Colon (tissue), 2 donors: Measurements from ENCODE around the gene IFITM5.

Experiments
- FAIRE-seq: peaks from 2 replicates; lab custom pipeline; 2012; peaks lifted over from hg19 to GRCh38; lab: Jason Lieb, UNC
- donor health status: control.
- donor health status: control.

Gene IFITM5

DNA sequence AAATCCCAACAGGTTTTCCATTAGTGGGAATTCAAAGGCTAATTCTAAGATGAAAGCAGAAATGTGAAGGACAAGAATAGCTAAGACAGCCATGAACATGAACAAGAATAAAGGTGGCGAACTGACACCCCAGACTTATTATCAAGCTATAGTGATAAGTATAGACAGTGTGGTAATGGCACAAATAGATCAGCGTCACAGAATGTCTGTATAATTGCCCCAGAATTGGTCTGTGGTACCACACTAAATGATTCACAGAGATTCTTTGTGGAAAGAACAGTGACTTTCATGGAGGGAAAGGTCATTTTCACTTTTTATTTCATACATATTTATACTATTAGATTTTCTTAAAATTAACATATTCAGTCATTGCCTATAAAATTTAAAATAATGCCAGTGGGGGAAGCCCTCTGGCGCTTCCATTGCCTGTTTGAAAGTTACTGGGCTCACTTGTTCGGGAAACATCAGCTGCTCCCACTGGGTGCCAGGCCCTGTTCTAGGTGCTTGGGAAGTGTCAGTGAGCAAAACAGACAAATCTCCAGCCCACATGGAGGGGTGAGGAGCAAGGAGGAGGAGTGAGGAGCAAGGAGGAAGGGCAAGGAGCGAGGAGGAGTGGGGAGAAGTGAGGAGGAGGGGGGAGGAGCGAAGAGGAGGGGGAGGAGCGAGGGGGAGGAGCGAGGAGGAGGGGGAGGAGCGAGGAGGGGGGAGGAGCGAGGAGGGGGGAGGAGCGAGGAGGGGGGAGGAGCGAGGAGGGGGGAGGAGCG lies 32.5 kb downstream of the IFITM5 start:
- no peak for FAIRE-seq

DNA sequence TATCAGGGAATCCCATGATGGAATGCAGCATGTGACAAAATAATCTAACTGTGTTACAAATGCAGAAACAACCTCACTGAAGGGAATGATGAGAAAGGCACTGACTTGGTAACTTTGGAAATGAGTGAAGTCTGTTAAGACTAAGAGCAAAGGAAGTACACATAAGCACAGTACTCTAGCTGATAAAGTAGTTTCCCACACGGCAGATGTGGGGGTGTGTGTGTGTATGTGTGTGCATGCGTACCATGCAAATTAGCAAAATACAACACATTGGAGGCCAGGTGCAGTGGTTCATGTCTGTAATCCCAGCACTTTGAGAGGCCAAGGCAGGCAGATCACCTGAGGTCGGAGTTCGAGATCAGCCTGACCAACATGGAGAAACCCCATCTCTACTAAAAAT lies 37.7 kb downstream of the IFITM5 start:
- no peak for FAIRE-seq

GRCh38 chr11:259413-259812 lies 39.9 kb downstream of the IFITM5 start:
- no peak for FAIRE-seq

DNA sequence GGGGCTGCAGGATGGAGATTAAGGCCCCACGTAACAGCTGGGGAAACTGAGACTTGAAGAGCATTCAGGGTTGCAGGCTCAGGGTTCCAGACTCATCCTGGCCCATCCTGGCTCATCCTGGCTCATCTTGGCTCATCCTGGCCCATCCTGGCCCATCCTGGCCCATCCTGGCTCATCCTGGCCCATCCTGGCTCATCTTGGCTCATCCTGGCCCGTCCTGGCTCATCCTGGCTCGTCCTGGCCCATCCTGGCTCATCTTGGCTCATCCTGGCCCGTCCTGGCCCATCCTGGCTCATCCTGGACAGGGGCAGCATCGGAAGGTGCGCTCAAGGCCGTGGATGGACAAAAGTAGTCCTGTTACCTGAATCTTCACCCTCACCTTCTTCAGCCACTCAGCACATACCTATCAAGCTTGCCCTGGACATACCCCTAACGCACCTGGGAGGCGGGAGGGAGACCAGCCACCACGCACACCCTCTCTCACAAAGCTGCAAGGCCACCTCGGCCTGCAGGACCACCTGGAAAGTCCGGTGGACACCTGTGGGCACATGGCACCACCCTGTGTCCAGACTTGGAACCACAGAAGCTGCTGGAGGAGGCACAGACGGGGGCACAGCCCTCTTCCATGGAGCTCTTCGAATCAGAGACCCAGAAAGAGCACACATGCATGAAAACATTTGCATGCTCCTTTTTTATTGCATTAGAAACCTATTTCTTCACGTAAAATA lies 41.4 kb downstream of the IFITM5 start:
- no peak for FAIRE-seq

- FAIRE-seq, result no peak
These were observed 42.2 kb downstream of the IFITM5 start for GRCh38 chr11:256952-257737.

DNA sequence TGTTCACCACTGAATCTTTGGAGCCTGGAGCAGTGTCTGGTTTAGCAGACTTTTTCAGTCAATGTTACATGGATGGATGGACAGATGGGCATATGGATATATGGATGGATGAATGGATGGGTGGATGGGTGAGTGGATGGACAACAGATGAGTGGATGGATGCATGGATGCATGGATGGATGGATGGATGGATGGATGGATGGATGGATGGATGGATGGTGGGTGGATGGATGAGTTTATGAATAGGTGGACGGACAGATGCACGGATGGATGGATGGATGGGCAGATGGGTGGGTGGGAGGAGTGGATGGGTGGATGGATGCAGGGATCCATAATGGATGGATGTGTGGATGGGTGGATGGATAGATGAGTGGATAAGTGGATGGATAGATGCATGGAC lies 43.5 kb downstream of the IFITM5 start:
- no peak for FAIRE-seq

DNA sequence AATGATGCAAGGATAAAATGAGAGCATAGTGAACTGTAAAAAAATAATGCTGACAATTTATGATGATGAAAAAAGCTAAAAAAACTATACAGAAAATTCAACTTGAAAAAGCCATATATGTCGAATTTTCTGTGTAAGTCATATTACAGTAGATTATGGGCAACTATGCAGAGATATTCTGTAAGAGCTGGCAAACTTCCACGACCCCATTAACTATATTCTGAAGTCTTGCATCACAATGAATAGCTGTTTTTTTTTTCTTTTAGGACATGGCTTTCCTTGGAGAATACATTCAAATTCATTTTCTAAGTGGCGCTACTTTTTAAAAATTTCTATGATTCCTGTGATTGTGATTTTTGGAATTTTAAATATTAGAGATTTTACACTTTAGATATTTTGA lies 44.1 kb downstream of the IFITM5 start:
- no peak for FAIRE-seq

DNA sequence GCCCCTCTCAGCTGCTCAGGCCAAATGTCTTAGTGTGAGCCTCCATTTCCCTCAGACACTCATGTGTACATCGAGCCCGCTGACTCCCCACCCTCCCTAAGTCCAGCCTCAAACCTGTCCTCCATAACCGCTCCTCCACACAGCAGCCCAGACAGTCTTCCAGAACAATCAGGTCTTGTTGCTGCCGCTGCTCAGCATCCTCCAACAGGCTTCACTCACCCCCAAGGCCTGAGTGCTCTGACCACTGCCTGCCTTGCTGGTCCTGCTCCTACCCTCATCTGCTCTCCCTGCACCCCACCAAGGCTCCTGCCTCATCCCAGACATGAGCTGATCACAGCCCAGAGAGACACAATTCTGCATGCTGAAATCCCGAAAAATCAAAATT lies 45.4 kb downstream of the IFITM5 start:
- FAIRE-seq, result no peak

- no peak for FAIRE-seq
These were observed 46.0 kb downstream of the IFITM5 start for GRCh38 chr11:253160-253885.

DNA sequence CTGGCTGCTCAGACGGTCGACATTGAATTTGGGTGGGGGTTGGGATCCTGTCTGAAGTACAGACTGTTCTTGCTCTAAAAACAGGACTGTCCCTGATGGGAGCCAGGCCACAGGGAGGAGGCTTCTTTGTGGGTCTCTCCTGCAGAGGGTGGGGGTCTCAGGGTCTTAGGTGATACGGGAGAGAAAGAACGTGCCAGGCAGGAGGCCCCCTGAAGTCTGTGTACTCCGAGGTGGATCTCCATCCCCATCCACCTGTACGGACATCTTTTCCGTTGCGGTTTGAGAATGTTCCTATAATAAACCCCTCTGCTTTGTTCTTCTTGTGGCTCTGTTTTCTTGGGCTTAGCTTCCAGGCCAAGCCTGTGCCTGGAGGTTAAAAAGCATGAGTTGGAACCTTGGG lies 46.7 kb downstream of the IFITM5 start:
- no peak for FAIRE-seq

DNA sequence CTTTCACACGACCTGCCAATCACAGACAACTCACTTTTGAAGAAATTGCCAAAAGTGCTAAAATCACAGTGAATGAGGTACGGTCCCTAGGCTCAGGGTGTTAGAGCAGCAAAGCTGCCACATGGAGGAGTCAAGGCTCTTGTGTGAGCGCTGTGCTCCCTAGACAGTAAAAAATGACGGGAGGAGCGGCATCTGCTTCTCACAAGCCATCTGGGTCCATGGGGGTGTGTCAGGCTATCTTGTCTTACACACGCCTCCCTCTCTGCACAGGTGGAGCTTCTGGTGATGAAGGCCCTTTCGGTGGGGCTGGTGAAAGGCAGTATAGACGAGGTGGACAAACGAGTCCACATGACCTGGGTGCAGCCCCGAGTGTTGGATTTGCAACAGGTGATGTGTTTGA lies 47.8 kb downstream of the IFITM5 start:
- FAIRE-seq, result no peak

DNA sequence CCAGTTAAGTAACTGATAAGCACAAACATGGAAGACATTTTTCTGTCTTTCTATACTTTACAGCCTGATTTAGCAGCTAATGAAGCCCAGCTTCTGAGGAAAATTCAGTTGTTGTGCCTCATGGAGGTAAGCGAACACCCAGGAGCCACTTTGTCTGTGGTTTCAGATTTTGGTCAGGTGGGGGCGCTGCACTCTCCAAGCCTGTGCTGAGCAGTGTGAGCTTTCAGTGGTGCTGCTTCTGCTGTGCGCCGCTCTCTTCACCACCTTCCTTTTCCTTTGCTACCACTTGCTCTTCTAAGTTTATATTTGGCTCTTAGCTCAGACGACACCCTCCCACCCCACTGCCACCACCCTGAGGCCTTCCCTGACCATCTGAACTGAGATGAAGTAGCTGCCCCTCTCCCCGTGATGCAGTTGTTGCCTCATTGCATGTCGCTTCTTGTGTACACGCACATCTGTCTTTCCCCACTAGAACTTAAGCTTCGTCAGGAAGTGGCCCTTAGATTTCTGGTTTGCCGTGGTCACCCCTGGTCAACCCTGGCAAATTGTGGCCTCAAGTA lies 48.5 kb downstream of the IFITM5 start:
- FAIRE-seq, result no peak

DNA sequence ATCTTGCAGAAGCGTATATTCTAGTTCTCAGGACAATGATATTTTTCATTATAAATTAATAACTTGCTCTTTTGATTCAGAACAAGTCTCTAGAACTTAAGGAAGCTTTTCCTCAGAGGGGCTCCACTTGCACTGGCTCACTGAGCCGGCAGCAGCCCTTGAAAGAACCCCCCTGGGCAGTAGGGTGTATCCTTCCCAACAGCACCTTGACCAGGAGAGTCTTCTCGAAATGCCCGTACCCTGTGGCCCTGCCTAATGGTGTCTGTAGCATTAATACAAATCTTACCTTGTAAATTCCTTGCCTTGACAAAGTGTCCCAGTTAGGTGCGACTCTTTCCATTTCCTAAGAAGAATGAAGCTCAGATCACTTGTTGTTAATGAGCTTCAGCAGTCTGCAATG lies 49.1 kb downstream of the IFITM5 start:
- FAIRE-seq, result no peak

- FAIRE-seq, result no peak
These were observed 50.3 kb downstream of the IFITM5 start for GRCh38 chr11:249062-249461.
